ENCODE measurements around the gene LAMB2.
A peak's percentile ranks its signal among the peaks of the same experiment; 100 is the strongest.

Gene LAMB2

DNA sequence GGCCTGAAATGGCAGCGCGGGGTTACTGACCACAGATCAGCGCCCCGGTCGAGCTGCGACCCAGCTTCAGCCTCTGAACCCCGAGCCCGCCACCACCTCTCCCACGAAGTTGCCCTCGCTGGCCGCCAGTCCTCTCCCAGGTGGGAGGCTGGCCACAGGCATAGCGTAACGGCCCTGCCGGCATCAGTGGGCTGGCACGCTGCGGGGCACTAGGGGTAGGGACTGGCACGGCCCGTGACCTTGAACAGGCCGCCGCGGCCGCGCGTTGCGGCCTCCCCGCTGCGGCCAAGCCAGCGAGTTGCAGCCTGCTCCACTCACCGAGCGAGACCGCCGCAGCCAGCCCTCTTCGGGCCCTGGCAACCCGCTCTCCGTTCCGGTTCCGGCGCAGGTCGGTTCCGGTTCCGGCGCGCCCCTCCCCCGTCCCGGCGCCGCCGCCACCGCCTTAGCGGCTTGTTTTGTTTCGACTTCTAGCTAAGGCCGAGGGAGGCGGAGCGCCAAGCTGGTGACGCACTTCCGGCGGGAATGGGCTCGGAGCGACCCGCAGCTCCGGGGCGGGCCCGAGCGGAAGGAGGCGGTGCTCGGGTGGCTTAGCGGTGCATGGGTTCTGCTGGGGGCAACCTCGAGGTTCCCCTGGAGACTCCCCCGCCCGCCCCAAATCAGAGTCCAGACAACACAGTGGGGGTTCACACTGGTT lies 12.3 kb downstream of the LAMB2 start, which contains the start of gene USP19:
Gene USP19 (minus strand): TSS at position 386 of the 694 bp plus-strand sequence. CDS start 1,678 bp downstream, outside the sequence.
- DNase-seq: peak; percentile 97

DNA sequence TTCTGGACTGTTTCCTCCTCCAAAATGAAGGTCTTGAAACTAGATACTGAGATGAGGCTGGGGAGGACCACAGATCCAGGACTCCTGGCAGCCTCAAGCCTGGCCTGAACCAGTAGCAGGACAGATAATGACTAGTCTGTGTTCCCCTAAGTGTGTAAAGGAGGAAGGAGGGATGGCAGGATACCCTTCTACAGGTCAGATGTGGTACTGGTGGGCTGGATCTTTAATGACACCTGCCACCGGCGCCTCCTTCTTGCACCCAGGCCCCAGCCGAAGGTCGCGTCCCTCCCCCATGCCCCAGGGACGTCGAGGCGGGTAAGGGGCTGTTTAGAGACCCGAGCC lies 12.8 kb downstream of the LAMB2 start:
- peak; percentile 3 for DNase-seq

DNA sequence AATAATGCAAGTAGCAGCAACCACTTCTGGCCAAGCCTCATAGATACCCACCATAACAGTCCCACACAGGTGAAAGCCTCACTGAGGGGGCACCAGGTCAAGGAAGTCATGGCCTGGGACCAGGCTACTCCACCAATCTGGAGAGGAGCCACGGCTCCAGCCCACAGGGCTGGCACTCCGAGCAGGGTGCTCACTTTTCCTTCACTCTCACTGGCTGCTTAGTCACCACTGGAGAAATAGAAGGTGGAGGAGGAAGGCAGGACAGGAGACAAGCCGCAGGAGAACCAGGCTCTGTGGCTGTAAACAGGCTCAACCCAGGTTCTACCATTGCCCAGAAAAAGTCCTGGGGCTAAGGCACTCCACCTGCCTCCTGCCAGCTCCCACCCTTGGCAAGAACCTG lies 13.4 kb downstream of the LAMB2 start:
- no peak for DNase-seq

DNA sequence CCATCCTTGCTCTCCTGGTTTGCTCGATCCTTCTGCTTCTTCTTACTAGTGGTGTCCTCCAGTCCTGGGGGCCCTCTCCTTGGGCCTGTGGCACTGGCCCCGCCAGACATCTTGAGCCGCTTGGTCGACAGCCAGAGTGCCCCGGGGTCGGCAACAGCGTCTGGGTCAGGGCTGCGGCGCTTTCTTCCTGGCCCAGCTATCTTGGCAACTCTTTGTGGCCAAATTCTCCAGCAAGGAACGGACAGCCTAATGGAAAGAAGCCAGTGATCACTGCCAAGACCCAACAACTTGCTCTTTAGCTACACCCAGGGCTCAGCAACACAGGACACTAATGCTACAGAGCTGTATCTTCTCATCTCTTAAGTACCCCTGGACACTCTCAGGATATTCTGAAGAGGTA lies 13.8 kb downstream of the LAMB2 start:
- DNase-seq: no peak

DNA sequence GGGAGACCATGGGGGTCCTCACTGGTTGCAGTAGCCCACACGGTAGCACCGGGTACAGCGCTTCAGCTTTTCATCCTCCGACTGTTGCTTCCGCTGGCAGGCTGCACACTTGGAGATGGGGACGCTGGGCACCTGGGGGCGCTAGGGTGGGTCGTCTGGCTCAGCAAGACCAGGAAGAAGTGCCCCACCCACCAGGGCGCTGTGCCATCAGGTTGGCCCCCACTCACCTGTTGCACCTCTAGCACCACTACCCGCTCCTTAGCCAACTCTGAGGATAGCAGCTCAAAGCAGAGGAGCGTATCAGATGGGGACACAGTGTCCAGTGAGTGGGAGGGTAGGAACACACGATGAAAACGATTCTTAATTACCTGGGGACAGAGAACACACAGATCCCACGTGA lies 20.6 kb downstream of the LAMB2 start:
- DNase-seq: no peak

DNA sequence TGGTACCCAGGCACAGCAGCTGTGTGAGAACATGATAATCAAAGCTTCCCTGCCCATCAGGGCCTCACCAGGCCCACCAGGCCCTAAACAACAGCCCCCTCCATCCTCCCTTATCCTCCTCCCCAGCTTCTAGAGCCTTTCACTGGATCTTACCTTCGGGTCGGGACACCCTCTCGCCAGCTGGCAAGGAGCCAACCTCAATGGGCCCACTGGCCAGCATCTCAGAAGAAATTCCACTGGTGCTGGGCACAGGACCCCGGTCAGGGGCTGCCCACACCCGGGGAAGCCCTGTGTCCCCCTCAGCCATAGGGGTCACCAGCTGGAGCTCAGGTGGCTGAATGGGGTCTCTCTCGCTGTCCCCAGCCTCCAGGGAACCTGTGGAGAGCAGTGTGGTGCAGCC lies 21.5 kb downstream of the LAMB2 start:
- DNase-seq: no peak

DNA sequence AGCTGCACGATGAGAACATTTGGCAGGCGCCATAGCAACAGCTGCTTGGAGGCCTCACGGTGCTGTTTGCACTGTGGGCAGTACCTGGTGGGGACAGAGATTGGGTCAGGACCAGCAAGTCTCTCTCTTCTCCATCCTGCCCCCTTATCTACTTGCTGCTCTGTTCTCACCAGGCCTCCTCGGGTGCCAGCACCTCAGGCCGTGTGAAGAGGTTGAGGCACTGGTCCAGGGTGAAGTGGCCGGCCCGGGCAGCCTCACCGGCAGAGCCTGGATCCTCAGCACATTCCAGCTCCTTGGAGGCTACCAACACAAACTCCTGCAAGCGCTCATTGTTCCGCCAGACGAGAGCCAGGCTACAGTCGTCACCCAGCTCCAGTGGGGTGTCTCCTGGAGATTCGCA lies 22.1 kb downstream of the LAMB2 start:
- DNase-seq: no peak

DNA sequence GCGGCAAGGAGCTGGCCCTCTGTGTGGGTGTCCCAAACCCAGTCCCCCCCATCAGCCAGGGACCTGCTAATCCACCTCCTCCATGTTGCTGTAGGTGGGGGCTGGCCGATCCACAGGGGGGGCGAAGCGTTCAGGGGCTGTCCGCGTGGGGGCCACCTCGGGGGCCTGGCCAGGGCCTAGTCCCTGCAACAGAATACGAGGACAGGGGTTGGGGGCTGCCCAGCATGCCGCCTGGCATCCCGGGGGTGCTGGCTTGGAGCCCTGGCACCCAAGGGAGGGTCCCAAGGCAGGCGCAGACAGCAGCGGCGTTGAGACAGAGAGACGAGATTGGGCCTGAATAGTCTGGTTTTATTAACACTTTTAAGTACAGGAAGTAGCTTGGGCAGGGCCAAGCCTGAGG lies 24.5 kb downstream of the LAMB2 start:
- DNase-seq: no peak

DNA sequence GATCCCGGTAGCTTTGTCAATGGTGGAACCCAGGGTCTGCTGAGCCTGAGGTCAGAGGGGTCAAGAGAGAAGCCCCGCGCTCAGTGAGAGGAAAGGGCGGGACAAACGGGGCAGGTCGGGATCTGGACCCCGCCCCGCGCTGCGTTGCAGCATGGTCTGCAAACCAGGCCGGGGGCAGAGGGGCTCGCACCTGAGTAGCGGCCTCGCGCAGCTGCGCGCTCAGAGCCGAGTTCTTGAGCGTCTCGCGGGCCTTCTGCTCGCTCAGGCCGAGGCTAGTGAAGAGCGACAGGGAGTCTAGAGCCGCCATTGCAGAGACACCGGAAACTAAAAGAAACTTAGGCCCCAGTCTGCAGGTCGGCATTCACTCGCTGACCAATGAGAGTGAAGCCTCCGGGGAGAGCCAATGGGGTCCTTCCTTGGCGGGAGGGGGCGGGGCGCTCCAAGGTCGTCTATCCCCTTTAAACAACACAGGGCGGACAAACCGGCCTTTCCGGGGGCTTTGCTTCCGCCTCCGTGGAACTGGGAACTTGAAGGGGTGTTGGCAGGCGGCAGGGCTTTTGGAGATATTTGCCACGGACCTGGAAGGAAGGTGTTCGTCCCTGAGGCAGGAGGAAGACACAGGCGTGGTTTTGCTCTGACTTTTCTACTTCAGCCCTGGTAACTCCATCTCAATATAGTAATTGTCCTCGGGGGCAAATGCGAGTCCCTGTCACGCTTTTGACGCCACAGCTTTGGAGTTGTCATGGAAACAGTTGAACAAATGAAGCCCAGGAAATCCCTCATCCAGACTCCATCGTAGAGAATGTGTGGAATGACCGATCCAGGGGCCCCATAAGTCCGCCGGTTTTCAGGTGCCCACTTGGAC lies 28.2 kb downstream of the LAMB2 start, which contains the start of gene QARS1:
Gene QARS1 (minus strand): TSS at position 331 of the 865 bp plus-strand sequence. CDS start 24 bp downstream, at position 307.
- DNase-seq: peak; percentile 94

DNA sequence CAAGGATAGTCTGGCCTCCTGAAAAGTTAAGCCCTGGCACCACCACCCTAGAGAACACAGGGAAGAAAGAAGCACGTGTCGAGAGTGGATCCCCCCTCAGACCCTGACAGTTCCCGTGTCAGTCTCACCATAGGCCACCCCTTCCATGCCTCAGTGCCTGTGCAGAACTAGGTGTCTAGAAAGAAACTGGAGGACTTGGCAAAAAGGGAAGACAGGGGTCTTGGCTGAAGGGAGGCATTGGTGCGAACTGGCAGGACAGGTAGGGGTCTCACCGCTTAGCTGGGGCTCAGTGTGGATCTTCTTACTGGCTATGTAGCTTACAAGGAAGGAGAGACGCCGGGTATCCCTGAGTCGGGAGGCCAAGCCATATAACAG lies 28.8 kb downstream of the LAMB2 start:
- DNase-seq: no peak

DNA sequence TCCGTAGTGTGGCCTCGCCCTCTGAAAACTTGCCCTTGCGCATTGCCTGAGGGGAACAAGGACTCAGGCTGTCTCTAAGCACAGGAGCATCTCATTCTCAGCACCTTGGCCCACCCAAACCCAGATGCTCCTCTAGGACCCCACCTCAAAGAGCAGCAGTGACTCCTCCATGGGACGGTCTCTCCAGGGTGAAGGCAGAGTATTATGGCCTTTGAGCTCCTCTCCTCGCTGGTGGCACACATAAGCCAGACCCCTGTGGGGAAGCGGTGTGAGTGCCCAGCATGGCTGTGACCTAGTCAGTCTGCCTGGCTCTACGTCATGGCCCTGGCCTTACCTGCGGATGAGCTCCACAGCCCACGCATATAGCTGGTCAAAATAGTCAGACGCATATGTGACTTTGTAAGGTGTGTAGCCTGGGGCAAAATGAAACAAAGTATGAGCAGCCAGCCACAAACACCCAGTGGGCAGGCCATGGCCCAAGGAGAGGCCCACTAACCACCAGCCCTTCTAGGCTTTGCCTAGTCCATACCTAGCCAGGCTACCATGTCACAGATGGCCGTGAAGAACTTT lies 32.7 kb downstream of the LAMB2 start:
- DNase-seq: no peak

DNA sequence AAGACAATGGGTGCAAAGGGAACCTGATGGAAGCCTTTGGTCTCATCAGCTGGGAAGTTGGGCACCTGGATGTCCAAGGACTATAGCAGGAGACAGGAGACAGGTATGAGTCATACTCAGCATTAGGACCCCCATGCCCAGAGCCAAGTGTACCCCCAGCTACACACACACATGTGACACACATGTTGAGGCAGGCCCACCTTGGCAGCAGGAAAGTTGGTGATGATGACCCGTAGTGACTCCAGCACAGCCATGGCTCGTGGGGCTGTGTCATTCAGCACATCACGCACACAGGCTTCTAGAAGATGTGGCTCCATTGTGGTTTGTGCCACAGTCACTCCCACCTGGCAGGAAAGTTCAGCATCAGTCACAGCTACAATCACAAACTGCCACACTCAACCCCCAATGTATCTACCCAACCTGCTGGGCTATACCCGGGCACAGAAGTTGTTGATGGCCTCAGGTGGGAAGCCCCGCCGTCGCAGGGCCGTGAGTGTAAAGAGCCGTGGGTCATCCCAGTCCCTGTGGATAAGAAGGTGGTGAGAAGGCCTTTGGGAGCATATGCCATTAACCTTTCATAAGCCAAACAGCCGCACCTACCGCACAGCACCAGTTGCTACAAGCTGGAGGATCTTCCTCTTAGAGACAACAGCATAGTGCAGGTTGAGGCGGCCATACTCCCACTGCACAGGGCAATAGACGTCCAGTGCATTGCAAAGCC lies 33.8 kb downstream of the LAMB2 start:
- no peak for DNase-seq

DNA sequence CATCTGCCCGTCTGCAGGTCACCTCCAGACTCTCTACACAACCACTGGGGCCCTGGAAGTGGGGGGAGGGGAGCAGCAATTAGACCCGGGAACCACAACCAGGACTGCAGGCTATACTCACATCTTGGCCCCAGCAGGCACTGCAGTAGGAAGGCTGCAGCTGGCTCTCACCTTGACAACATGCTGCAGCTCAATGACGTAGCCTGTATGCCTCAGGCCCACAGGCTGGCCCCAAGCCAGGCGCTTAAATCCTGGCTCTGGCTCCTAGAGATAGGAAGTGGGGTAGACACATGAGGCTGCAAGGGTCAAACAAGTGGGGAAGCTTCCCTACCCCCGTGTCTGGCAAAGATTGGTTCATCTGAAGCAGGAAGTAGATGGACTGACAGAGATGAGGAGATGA lies 34.4 kb downstream of the LAMB2 start:
- DNase-seq: no peak

DNA sequence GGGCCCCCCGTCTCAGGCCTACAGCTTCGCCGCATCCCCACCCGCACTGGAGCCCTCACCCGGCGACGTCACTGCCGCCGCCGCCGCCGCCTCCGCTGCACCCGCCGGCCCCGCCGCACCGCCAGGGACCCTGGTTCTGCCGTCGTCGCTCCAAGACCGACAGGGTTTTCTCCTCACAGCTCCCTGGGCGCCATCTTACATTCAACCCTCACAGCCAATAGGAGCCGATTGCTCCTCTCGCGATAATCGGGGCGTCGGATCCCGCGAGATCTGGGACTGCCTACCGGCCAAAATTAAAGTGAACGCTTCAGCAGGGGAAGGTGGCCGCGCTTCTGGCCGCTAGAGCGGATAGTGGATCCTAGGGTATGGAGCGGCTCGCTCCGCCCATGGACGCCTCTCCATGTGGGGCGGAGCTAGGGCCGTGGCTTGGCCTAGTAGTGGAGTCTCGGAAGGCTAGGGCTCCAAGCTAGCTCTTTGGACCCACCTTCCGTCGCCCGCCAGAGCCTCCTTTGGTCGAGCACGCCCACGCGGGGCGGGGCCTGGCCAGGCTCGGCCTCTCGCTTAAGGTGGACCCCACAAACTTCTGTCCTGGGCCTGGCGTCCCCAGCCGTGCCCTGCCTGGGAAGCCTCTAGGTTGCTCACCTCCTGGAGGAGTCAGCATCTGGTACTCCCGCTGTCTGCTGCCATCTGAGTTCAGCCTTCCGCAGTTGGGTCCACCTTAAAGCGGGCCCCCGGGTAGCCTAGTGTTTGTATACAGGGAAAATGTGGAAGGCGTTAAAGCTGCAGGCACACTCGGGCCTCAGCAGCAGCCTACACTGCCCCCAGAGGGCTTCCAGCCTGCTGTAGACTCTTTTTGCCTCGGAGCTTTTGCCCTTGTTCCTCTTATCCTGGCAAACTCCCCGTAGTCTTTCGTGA lies 38.7 kb downstream of the LAMB2 start, which contains the start of gene QRICH1:
Gene QRICH1 (minus strand): TSS at position 219 of the 915 bp plus-strand sequence. CDS start 17,054 bp downstream, outside the sequence.
- DNase-seq: peak; percentile 99

DNA sequence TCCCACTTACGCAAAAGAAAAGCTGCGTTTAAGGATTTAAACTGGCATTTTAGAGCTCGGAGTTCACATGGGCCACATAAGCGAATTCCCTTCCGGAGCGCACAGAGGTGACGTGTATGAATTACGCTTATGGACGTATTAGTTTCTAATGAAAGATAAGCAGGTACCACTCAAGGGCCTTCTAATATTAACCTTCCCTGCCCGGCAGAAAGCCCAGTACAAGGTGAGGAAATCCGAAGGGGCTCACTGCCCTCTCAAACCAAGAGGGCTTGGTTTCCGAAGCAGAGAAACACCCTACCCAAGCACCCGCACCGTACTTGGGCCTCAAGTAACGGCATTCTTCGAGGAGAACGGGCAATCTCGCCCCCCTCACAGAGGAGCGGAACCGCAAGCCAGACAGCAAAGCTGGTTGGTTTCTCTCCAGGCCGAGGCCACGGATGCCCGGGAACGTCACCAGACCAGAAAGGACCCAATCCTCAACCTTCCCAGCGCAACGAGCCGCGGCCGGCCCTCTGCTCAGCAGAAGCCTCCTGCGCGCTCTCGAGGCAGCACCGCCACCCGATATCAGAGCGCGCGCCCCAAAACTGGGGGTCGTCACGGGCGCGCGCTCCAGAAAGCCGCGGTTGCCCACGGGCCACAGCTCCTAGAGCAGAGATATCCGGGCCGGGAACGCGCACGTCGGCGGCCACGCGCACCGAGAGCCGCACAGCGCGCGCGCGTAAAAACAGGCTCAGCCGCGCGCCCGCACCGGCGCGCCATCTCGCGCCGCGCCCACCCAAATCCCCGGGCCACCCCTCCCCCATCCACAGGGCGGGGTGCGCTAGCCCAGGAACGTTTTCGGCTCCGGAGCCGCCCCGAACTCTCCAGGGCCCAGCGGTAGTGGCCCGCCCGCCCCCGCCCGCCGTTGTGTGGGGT lies 39.7 kb downstream of the LAMB2 start:
- peak; percentile 79 for DNase-seq

DNA sequence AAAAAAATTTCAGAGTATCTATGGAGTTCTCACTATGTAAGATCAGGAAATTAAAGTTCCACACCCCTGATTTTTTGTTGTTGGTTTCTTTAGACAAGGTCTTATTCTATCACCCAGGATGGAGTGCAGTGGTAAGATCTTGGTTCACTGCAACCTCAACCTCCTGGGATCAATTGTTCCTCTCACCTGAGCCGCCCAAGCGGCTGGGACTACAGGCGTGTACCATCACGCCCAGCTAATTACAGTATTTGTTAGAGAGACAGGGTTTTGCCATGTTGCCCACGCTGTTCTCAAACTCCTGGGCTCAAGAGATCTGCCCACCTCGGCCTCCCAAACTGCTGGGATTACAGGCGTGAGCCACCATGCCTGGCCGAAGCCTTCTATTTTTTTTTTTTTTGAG lies 51.4 kb downstream of the LAMB2 start:
- no peak for DNase-seq

DNA sequence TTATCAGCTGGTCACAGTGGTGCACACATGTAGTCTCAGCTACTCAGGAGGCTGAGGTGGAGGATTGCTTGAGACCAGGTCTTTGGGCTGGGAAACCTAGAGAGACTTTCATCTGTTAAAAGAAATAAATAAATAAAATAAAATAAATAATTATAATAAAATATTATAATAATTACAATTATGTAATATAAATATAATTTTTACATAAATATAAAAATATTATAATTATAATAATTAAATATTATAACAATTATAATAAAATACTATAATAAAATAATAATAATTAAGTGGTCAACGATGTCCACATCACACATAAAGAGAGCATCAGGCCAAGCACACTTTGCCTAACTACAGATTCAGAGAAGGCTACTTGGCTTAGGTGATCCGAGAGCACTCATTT lies 53.6 kb downstream of the LAMB2 start:
- no peak for DNase-seq

DNA sequence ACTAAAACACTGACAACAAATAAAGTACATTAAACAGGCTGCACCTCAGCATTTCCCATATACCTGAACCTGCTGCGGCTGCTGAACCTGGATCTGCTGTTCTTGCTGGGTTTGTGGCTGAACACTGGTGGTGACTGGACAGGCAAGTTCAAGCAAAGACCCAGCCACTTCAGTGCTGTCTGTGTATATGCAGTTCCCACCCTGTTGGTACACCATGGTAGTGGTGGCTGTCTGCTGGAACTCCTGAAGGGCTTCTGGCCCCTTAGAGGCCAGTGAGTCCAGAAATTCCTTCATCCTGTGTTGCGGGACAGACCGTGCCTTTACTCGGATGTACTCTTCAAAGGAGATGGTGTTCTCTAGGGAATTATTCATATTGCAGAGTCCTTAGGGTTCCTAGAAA lies 56.2 kb downstream of the LAMB2 start:
- no peak for DNase-seq

DNA sequence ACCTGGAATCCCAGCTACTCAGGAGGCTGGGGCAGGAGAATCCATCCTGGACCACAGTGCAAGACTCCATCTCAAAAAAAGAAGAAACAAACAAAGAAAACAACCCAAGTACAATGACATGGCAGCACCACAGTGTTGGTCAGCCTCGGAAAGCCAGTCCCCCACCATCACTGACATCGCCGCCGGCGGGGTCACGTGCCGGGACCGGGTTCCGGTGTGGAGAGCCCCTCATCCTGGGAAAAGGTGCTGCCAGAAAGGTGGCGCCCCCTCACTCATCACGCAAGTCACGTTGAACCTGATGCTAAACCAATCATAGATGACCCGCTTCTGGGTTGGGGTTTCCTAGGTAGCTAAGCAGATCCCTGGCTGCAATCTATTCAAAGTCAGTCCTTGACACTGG lies 56.7 kb downstream of the LAMB2 start:
- no peak for DNase-seq
